ENCODE measurements around the gene HIBCH. TPM values are rescaled to one million over a fixed set of nuclear protein-coding genes. Genes with fewer than 3 reads are reported as not detected.

HIBCH gene
- total RNA-seq, 1 experiment from 2014 or later, result 24.7 TPM

DNA sequence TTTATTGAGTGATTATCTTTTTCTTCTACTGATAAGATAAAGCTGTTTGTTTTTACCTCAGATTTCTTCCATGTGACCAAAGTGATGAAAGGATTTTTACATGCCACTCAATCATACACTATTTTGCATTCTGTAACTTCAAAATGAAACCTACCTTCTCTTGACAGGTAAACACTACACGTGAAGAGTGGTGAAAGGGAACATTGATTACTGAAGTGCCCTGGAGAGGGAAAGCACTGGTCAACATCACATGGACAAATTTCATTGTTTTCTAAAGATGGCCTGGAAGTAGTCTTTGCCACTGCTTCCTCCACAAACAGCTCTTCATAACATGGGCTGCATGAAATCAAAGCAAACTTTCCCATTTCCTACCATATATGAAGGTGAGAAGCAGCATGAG is 120.1 kb downstream of the HIBCH start:
- no peak for DNase-seq (ENCODE audit: low read depth, low spot score)

DNA sequence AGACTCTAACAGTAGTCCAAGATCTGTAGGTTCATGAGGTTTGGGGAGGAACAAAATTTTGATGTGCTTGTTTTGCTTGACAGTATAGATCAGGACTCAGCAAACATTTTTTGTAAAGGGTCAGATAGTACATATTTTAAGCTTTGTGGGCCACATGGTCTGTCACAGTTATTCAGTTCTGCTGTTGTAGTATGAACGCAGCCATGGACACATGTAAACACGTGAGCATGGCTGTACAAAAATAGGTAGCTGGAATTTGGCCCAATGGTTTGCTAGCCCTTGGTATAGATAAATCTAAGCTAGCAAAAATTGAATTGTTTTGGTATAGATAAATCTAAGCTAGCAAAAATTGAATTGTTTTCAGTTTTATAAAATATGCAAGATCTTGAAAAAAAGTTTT is 120.5 kb downstream of the HIBCH start:
- BruUV-seq (replicated peaks), result no TSS peak
- Histone ChIP-seq H3K36me3 (ENCODE audit: control insufficient read depth in 1 of 2, insufficient read depth in 2 of 2, low read length in 2 of 2) (no peaks in the 10 kb centered on the region; a peak in 1 of 4 replicates), H3K4me2 (ENCODE audit: low read length) (no peak overlapping the region), H3K9ac (ENCODE audit: low read length) (no peak overlapping the region), H3K79me2 (ENCODE audit: insufficient read depth, low read length) (no peaks in the 10 kb centered on the region), H3K9me3 (ENCODE audit: control insufficient read depth in 1 of 2, insufficient read depth in 1 of 2, low read depth in 1 of 2, low read length in 2 of 2) (no peaks in the 10 kb centered on the region), H3K4me1 (ENCODE audit: control insufficient read depth in 1 of 2, insufficient read depth in 2 of 2, low read length in 2 of 2) (no peaks in the 10 kb centered on the region), H4K20me1 (ENCODE audit: insufficient read depth) (no peaks in the 10 kb centered on the region), H3K4me3 (replicated peaks in 1 of 2; ENCODE audit: low read depth in 1 of 2, low read length in 2 of 2) (no peak overlapping the region), H2AFZ (ENCODE audit: low read depth, low read length, poor library complexity, severe bottlenecking) (no peak overlapping the region), H3K9me2 (ENCODE audit: insufficient read depth) (no peaks in the 10 kb centered on the region), H3K27ac (ENCODE audit: low read depth, low read length) (no peak overlapping the region), H3K27me3 (ENCODE audit: insufficient read depth, low read length) (no peaks in the 10 kb centered on the region)
- DNase-seq (ENCODE audit: low read depth, low spot score), result no peak
- ChIA-PET CTCF (no interaction called here), POLR2A (no interaction called here), RAD21 (ENCODE audit: low non-redundant PET in 1 of 2, low total read pairs in 2 of 2, uncharacterized antibody in 2 of 2, unreplicated experiment in 2 of 2) (no interaction called here)
- no peak for TF ChIP-seq JUND (IDR thresholded peaks at IDR 0.05)
- no peak for TF ChIP-seq RAD21 (IDR thresholded peaks at IDR 0.05; ENCODE audit: low read depth)
- TF ChIP-seq, protein P1, sequence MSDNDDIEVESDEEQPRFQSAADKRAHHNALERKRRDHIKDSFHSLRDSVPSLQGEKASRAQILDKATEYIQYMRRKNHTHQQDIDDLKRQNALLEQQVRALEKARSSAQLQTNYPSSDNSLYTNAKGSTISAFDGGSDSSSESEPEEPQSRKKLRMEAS (IDR thresholded peaks at IDR 0.05), result no peak
- no peak for TF ChIP-seq YY1 (IDR thresholded peaks at IDR 0.05; ENCODE audit: extremely low read depth, insufficient replicate concordance, low read depth, low read length)
- intact Hi-C loops (cut with micrococcal nuclease), result no loop called here
- no peak for ATAC-seq

More for the DNA sequence above, 120.1 kb downstream of the HIBCH start:
- Histone ChIP-seq H3K79me2 (ENCODE audit: insufficient read depth, low read length) (no peaks in the 10 kb centered on the region), H3K4me1 (ENCODE audit: control insufficient read depth in 1 of 2, insufficient read depth in 2 of 2, low read length in 2 of 2) (no peaks in the 10 kb centered on the region), H3K9me2 (ENCODE audit: insufficient read depth) (no peaks in the 10 kb centered on the region), H3K36me3 (ENCODE audit: control insufficient read depth in 1 of 2, insufficient read depth in 2 of 2, low read length in 2 of 2) (no peaks in the 10 kb centered on the region; a peak in 1 of 4 replicates), H3K27me3 (ENCODE audit: insufficient read depth, low read length) (no peaks in the 10 kb centered on the region), H3K27ac (ENCODE audit: low read depth, low read length) (no peak overlapping the region), H3K9me3 (ENCODE audit: control insufficient read depth in 1 of 2, insufficient read depth in 1 of 2, low read depth in 1 of 2, low read length in 2 of 2) (no peaks in the 10 kb centered on the region), H2AFZ (ENCODE audit: low read depth, low read length, poor library complexity, severe bottlenecking) (no peak overlapping the region), H3K4me3 (replicated peaks in 1 of 2; ENCODE audit: low read depth in 1 of 2, low read length in 2 of 2) (no peak overlapping the region), H3K9ac (ENCODE audit: low read length) (no peak overlapping the region), H3K4me2 (ENCODE audit: low read length) (no peak overlapping the region), H4K20me1 (ENCODE audit: insufficient read depth) (no peaks in the 10 kb centered on the region)
- TF ChIP-seq, protein P2, sequence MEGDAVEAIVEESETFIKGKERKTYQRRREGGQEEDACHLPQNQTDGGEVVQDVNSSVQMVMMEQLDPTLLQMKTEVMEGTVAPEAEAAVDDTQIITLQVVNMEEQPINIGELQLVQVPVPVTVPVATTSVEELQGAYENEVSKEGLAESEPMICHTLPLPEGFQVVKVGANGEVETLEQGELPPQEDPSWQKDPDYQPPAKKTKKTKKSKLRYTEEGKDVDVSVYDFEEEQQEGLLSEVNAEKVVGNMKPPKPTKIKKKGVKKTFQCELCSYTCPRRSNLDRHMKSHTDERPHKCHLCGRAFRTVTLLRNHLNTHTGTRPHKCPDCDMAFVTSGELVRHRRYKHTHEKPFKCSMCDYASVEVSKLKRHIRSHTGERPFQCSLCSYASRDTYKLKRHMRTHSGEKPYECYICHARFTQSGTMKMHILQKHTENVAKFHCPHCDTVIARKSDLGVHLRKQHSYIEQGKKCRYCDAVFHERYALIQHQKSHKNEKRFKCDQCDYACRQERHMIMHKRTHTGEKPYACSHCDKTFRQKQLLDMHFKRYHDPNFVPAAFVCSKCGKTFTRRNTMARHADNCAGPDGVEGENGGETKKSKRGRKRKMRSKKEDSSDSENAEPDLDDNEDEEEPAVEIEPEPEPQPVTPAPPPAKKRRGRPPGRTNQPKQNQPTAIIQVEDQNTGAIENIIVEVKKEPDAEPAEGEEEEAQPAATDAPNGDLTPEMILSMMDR (IDR thresholded peaks at IDR 0.05 in 2 of 3, conservative IDR thresholded peaks at IDR 0.05 in 1 of 3; ENCODE audit: borderline replicate concordance in 1 of 3, insufficient read depth in 1 of 3, low read depth in 2 of 3, low read length in 2 of 3), result no peak
- TF ChIP-seq, protein P3, sequence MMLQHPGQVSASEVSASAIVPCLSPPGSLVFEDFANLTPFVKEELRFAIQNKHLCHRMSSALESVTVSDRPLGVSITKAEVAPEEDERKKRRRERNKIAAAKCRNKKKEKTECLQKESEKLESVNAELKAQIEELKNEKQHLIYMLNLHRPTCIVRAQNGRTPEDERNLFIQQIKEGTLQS (IDR thresholded peaks at IDR 0.05), result no peak
- TF ChIP-seq EZH2phosphoT487 (IDR thresholded peaks at IDR 0.05; ENCODE audit: borderline replicate concordance), result no peak
- no peak for TF ChIP-seq FOSL1 (IDR thresholded peaks at IDR 0.05; ENCODE audit: low read depth)
- TF ChIP-seq, protein P1 (IDR thresholded peaks at IDR 0.05), result no peak
- TF ChIP-seq SP1 (IDR thresholded peaks at IDR 0.05; ENCODE audit: low read depth), result no peak
- no peak for TF ChIP-seq POLR2AphosphoS5 (IDR thresholded peaks at IDR 0.05; ENCODE audit: low read depth, low read length)
- intact Hi-C loops (cut with micrococcal nuclease), result no loop called here
- ChIA-PET RAD21 (ENCODE audit: low non-redundant PET in 1 of 2, low total read pairs in 2 of 2, uncharacterized antibody in 2 of 2, unreplicated experiment in 2 of 2) (no interaction called here), CTCF (no interaction called here), POLR2A (no interaction called here)
- BruUV-seq (replicated peaks), result no TSS peak
- ATAC-seq, result no peak

Measured in HCT116 (cell line).